Measurements from ENCODE around the gene YEATS2. TPM values are rescaled to one million over a fixed set of nuclear protein-coding genes. Genes with fewer than 3 reads are reported as not detected.

The YEATS2 gene
- total RNA-seq, 3 donors from 2014 or later, result 15.6 to 19.3 (median 16.1) TPM

- peaks cover 6% of the 10 kb centered on the region for H3K36me3 ChIP-seq (ENCODE audit: low read depth)
- no peaks in the 10 kb centered on the region for H3K9me3 ChIP-seq
- no peak for ATAC-seq
- no peak for DNase-seq
- intact Hi-C loops (cut with DNase I, micrococcal nuclease), result no loop called here
- TF ChIP-seq CTCF (IDR thresholded peaks at IDR 0.05), result no peak
- H3K4me3 ChIP-seq, result no peak overlapping the region
- no peaks in the 10 kb centered on the region for H3K4me1 ChIP-seq (ENCODE audit: low read depth)
Measured at GRCh38 chr3:183810643-183811594, 113.3 kb downstream of the YEATS2 start.

- no peak overlapping the region for H3K4me3 ChIP-seq
- peaks cover 6% of the 10 kb centered on the region for H3K36me3 ChIP-seq (ENCODE audit: low read depth)
- ATAC-seq, result no peak
Measured at GRCh38 chr3:183811638-183812037, 114.0 kb downstream of the YEATS2 start.

DNA sequence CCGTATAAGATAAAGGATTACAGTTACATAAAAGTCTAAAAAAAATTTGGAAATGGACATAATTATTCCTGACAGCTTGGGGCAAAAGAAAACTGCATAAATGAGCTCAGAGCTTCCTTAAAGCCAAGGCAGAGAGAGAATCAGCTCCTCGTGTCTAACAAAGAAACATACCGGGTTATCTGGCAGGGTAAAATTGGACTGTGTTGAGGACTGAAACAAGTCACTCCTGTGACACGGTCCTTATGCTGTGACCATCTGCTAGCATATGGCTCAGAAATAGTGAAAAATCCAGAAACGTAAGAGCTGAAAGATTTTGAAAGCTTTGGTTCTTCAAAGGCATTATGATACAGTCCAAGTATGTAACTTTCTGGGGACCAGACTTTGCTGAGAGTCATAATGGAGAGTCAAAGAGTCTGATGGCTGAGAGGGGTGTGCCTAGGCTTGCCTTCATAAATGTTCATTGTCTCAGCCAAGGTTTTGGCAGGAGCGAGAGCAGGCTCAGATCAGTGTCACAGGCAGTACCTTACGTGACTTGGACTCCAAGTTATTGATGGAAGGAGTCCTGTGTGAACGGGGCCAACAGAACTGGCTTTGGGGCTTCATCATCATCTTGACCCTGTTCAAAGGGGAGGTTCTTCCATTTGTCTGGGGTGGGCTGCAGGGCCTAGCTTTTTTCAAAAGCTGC, 115.3 kb downstream of the YEATS2 start:
- no peak for ATAC-seq

More at GRCh38 chr3:183811638-183812037, 114.0 kb downstream of the YEATS2 start:
- Histone ChIP-seq H3K9me3 (no peaks in the 10 kb centered on the region), H3K4me1 (ENCODE audit: low read depth) (no peaks in the 10 kb centered on the region)
- DNase-seq, result no peak
- no peak for TF ChIP-seq CTCF (IDR thresholded peaks at IDR 0.05)
- intact Hi-C loops (cut with DNase I, micrococcal nuclease), result no loop called here

DNA sequence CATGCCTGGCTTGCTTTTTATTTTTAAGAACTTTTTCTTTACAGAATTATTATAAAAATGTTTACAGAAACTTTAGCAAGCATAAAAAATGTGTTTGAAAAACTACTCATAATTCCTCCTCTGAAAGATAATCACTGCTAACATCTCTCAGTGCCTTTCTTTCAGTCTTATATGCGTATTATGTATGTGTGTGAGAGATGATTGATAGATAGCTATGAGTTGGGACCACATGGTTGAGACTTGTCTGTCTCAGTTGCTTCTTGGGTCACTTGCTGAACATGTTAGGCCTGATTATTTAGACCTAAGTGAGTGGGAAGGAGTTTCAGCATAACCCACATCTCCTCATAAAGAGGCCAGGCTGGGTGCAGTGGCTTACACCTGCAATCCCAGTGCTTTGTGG, 116.6 kb downstream of the YEATS2 start:
- intact Hi-C loops (cut with DNase I, micrococcal nuclease), result no loop called here
- no peak for DNase-seq
- Histone ChIP-seq H3K36me3 (ENCODE audit: low read depth) (no peaks in the 10 kb centered on the region), H3K4me1 (ENCODE audit: low read depth) (no peaks in the 10 kb centered on the region), H3K4me3 (no peak overlapping the region), H3K9me3 (no peaks in the 10 kb centered on the region)
- TF ChIP-seq CTCF (IDR thresholded peaks at IDR 0.05), result no peak
- no peak for ATAC-seq

More for the DNA sequence above, 115.3 kb downstream of the YEATS2 start:
- DNase-seq, result no peak
- intact Hi-C loops (cut with DNase I, micrococcal nuclease), result no loop called here
- Histone ChIP-seq H3K4me3 (no peak overlapping the region), H3K36me3 (ENCODE audit: low read depth) (no peaks in the 10 kb centered on the region), H3K9me3 (no peaks in the 10 kb centered on the region), H3K4me1 (ENCODE audit: low read depth) (no peaks in the 10 kb centered on the region)
- no peak for TF ChIP-seq CTCF (IDR thresholded peaks at IDR 0.05)

DNA sequence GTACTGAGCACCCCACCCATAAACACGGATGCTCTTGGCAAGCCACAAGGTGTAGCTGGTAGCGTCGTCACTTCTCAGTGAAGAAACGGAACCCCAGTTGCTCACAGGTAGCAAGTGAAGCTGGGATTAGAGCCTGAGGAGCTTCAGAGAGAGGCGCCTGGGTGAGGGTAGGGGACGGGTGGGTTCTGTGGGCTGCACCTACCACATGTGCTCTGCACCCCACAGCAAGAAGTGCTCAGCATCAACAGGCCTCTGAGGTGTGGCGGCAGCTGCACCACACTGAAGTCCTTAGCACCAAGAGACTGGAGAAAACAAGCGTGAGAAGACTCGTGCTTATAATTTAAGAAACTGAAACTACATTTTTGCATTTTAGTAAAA, 118.0 kb downstream of the YEATS2 start:
- H3K4me3 ChIP-seq, result no peak overlapping the region
- peak; percentile 25 for ATAC-seq
- H3K36me3 ChIP-seq (ENCODE audit: low read depth), result no peaks in the 10 kb centered on the region
- no peak for TF ChIP-seq CTCF (IDR thresholded peaks at IDR 0.05)
- no peaks in the 10 kb centered on the region for H3K9me3 ChIP-seq
- intact Hi-C loops (cut with DNase I, micrococcal nuclease), result no loop called here
- no peaks in the 10 kb centered on the region for H3K4me1 ChIP-seq (ENCODE audit: low read depth)
- no peak for DNase-seq
